ENCODE results near the gene AOPEP. TPM values are rescaled to one million over a fixed set of nuclear protein-coding genes. Genes with fewer than 3 reads are reported as not detected.
"Not testable (repeated sequence)": the region's sequence is repeated elsewhere in the genome, so short reads cannot be mapped to it uniquely, and the experiment has no call there.

The AOPEP gene
- total and polyA plus RNA-seq, 9 of the 15 experiments (the other 6 are each of a cell fraction or from before 2014, with no cell fraction given): 4.5 to 19.3 (median 13.5) TPM

DNA sequence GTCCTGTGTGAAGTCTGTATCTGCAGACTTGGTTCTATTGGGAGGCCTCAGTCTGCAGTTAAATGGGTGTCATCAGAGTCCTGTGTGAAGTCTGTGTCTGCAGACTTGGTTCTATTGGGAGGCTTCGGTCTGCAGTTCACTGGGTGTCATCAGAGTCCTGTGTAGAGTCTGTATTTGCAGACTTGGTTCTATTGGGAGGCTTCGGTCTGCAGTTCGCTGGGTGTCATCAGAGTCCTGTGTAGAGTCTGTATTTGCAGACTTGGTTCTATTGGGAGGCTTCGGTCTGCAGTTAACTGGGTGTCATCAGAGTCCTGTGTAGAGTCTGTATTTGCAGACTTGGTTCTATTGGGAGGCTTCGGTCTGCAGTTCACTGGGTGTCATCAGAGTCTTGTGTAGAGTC is 239.1 kb downstream of the AOPEP start:
- DNase-seq (ENCODE audit: extremely low read depth in 1 of 4, low spot score in 3 of 4); FAIRE-seq; H3K27me3 ChIP-seq (ENCODE audit: control insufficient read depth in 2 of 2, insufficient read depth in 2 of 2, low read length in 2 of 2); H3K9me1 ChIP-seq (ENCODE audit: control insufficient read depth, insufficient read depth, low read length); H3K79me2 ChIP-seq (ENCODE audit: control insufficient read depth, insufficient read depth, low read length); H2AFZ ChIP-seq (ENCODE audit: low read depth, low read length); ATAC-seq; H3K9ac ChIP-seq (ENCODE audit: insufficient read depth in 1 of 2, low read depth in 2 of 2, low read length in 2 of 2); H4K20me1 ChIP-seq (replicated peaks; ENCODE audit: control insufficient read depth, insufficient read depth, low read length); in situ Hi-C loops (cut with MboI); CTCF ChIA-PET (ENCODE audit: low intra/inter-chr PET ratio); intact Hi-C loops (cut with micrococcal nuclease); H3K4me3 ChIP-seq; H3K9me3 ChIP-seq (replicated peaks; ENCODE audit: control insufficient read depth, insufficient read depth, low read depth, low read length); POLR2A ChIA-PET; BruUV-seq (replicated peaks); H3K27ac ChIP-seq (ENCODE audit: extremely low read depth, low read depth, low read length); H3K36me3 ChIP-seq (ENCODE audit: control insufficient read depth, insufficient read depth, low read length); H3K4me1 ChIP-seq (replicated peaks in 1 of 2; ENCODE audit: control insufficient read depth in 2 of 2, insufficient read depth in 2 of 2, low read length in 2 of 2); H3K4me2 ChIP-seq (ENCODE audit: insufficient read depth, low read length): not testable (repeated sequence)
- WGBS (ENCODE audit: insufficient coverage, low coverage, missing lambda C conversion rate): 29% methylated on average over 5 of the region's 5 CpGs

- WGBS (ENCODE audit: insufficient coverage, low coverage, missing lambda C conversion rate): 54% methylated on average over 2 of the region's 3 CpGs
- in situ Hi-C loops (cut with MboI); intact Hi-C loops (cut with micrococcal nuclease); H3K36me3 ChIP-seq (ENCODE audit: control insufficient read depth, insufficient read depth, low read length); H3K27ac ChIP-seq (ENCODE audit: extremely low read depth, low read depth, low read length); H4K20me1 ChIP-seq (replicated peaks; ENCODE audit: control insufficient read depth, insufficient read depth, low read length); DNase-seq (ENCODE audit: extremely low read depth in 1 of 4, low spot score in 3 of 4); ATAC-seq; H3K9me3 ChIP-seq (replicated peaks; ENCODE audit: control insufficient read depth, insufficient read depth, low read depth, low read length); CTCF ChIA-PET (ENCODE audit: low intra/inter-chr PET ratio); H3K4me1 ChIP-seq (replicated peaks in 1 of 2; ENCODE audit: control insufficient read depth in 2 of 2, insufficient read depth in 2 of 2, low read length in 2 of 2); H3K9ac ChIP-seq (ENCODE audit: insufficient read depth in 1 of 2, low read depth in 2 of 2, low read length in 2 of 2); H3K27me3 ChIP-seq (ENCODE audit: control insufficient read depth in 2 of 2, insufficient read depth in 2 of 2, low read length in 2 of 2); POLR2A ChIA-PET; BruUV-seq (replicated peaks); H3K79me2 ChIP-seq (ENCODE audit: control insufficient read depth, insufficient read depth, low read length); FAIRE-seq; H2AFZ ChIP-seq (ENCODE audit: low read depth, low read length); H3K4me3 ChIP-seq; H3K9me1 ChIP-seq (ENCODE audit: control insufficient read depth, insufficient read depth, low read length); H3K4me2 ChIP-seq (ENCODE audit: insufficient read depth, low read length): not testable (repeated sequence)
Observed at GRCh38 chr9:94966046-94966445, 239.5 kb downstream of the AOPEP start.

Measured in K562 (cell line).